Measurements from ENCODE around the gene GABRG2.

GABRG2 gene

GRCh38 chr5:162132348-162132747 lies 64.8 kb downstream of the GABRG2 start:
- TF ChIP-seq, protein P1, sequence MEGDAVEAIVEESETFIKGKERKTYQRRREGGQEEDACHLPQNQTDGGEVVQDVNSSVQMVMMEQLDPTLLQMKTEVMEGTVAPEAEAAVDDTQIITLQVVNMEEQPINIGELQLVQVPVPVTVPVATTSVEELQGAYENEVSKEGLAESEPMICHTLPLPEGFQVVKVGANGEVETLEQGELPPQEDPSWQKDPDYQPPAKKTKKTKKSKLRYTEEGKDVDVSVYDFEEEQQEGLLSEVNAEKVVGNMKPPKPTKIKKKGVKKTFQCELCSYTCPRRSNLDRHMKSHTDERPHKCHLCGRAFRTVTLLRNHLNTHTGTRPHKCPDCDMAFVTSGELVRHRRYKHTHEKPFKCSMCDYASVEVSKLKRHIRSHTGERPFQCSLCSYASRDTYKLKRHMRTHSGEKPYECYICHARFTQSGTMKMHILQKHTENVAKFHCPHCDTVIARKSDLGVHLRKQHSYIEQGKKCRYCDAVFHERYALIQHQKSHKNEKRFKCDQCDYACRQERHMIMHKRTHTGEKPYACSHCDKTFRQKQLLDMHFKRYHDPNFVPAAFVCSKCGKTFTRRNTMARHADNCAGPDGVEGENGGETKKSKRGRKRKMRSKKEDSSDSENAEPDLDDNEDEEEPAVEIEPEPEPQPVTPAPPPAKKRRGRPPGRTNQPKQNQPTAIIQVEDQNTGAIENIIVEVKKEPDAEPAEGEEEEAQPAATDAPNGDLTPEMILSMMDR (IDR thresholded peaks at IDR 0.05; ENCODE audit: insufficient read depth, low read length, poor library complexity, severe bottlenecking): no peak
- no peak for DNase-seq (ENCODE audit: extremely low read depth, insufficient read length)
- Histone ChIP-seq H3K4me3 (replicated peaks; ENCODE audit: low read depth, low read length) (no peak overlapping the region), H3K36me3 (ENCODE audit: control insufficient read depth, insufficient read depth, low read length) (no peaks in the 10 kb centered on the region), H3K27me3 (replicated peaks; ENCODE audit: control insufficient read depth, insufficient read depth, low read length) (no peaks in the 10 kb centered on the region)

GRCh38 chr5:162139190-162139589 lies 71.6 kb downstream of the GABRG2 start:
- no peak for DNase-seq (ENCODE audit: extremely low read depth, insufficient read length)
- Histone ChIP-seq H3K36me3 (ENCODE audit: control insufficient read depth, insufficient read depth, low read length) (no peaks in the 10 kb centered on the region), H3K4me3 (replicated peaks; ENCODE audit: low read depth, low read length) (no peak overlapping the region), H3K27me3 (replicated peaks; ENCODE audit: control insufficient read depth, insufficient read depth, low read length) (no peaks in the 10 kb centered on the region)
- TF ChIP-seq, protein P1 (IDR thresholded peaks at IDR 0.05; ENCODE audit: insufficient read depth, low read length, poor library complexity, severe bottlenecking): no peak

GRCh38 chr5:162154242-162154641 lies 86.7 kb downstream of the GABRG2 start:
- H3K27me3 ChIP-seq (replicated peaks; ENCODE audit: control insufficient read depth, insufficient read depth, low read length): no peaks in the 10 kb centered on the region
- no peaks in the 10 kb centered on the region for H3K36me3 ChIP-seq (ENCODE audit: control insufficient read depth, insufficient read depth, low read length)
- TF ChIP-seq, protein P1 (IDR thresholded peaks at IDR 0.05; ENCODE audit: insufficient read depth, low read length, poor library complexity, severe bottlenecking): no peak
- no peak overlapping the region for H3K4me3 ChIP-seq (replicated peaks; ENCODE audit: low read depth, low read length)
- no peak for DNase-seq (ENCODE audit: extremely low read depth, insufficient read length)

- Histone ChIP-seq H3K4me3 (replicated peaks; ENCODE audit: low read depth, low read length) (no peak overlapping the region), H3K36me3 (ENCODE audit: control insufficient read depth, insufficient read depth, low read length) (no peaks in the 10 kb centered on the region), H3K27me3 (replicated peaks; ENCODE audit: control insufficient read depth, insufficient read depth, low read length) (no peaks in the 10 kb centered on the region)
- TF ChIP-seq, protein P1 (IDR thresholded peaks at IDR 0.05; ENCODE audit: insufficient read depth, low read length, poor library complexity, severe bottlenecking): no peak
- no peak for DNase-seq (ENCODE audit: extremely low read depth, insufficient read length)
Observed at GRCh38 chr5:162160401-162160800, 92.8 kb downstream of the GABRG2 start.

DNA sequence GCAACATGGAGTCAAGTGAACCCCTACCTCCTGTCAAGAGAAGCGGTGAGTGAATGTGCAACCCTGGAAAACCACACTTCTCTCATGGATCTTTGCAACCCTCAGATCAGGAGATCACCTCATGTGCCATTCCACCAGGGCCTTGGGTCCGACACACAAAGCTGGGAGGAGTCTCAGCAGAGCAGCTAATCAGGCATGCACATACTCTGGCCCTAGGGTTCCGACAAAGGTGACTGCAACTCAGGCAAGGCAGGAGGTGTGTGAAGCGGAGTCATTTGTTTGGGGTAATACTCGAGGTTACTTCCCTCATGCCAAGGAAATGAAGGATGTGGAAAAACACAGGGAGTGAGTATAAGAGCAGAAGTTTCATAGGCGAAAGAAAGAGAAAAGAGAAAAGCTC lies 96.1 kb downstream of the GABRG2 start:
- Histone ChIP-seq H3K27me3 (replicated peaks; ENCODE audit: control insufficient read depth, insufficient read depth, low read length) (no peaks in the 10 kb centered on the region), H3K36me3 (ENCODE audit: control insufficient read depth, insufficient read depth, low read length) (no peaks in the 10 kb centered on the region), H3K4me3 (replicated peaks; ENCODE audit: low read depth, low read length) (no peak overlapping the region)
- no peak for DNase-seq (ENCODE audit: extremely low read depth, insufficient read length)
- TF ChIP-seq, protein P1 (IDR thresholded peaks at IDR 0.05; ENCODE audit: insufficient read depth, low read length, poor library complexity, severe bottlenecking): no peak

- DNase-seq (ENCODE audit: extremely low read depth, insufficient read length): no peak
- Histone ChIP-seq H3K36me3 (ENCODE audit: control insufficient read depth, insufficient read depth, low read length) (no peaks in the 10 kb centered on the region), H3K4me3 (replicated peaks; ENCODE audit: low read depth, low read length) (no peak overlapping the region), H3K27me3 (replicated peaks; ENCODE audit: control insufficient read depth, insufficient read depth, low read length) (no peaks in the 10 kb centered on the region)
- TF ChIP-seq, protein P1 (IDR thresholded peaks at IDR 0.05; ENCODE audit: insufficient read depth, low read length, poor library complexity, severe bottlenecking): no peak
Observed at GRCh38 chr5:162174358-162174974, 106.9 kb downstream of the GABRG2 start.

Data from GM06990 (cell line).